GM12878 (cell line): ENCODE data around the gene NCKAP5L. TPM values are rescaled to one million over a fixed set of nuclear protein-coding genes. Genes with fewer than 3 reads are reported as not detected.

ENCODE experiments used
- ATAC-seq: fragments of 200-7000 bp; cut with Tn5 transposase; 3 replicates; pipeline ENCODE4 v1.9.1; 2020; ENCODE audit warnings: mild to moderate bottlenecking, moderate library complexity
- BruUV-seq: library from RNA; stranded (reverse); fragments of 400-500 nt; replicated peaks from 2 replicates; lab custom pipeline; 2021; lab: Mats Ljungman, UMichigan
- CTCF ChIA-PET: fragments of 300-600 bp; sonication (Branson Sonifier 250); formaldehyde crosslinking; extraction: SDS; loops from one replicate; lab custom pipeline; 2021; ENCODE audit warnings: inconsistent platforms; lab: Yijun Ruan, JAX
- POLR2A ChIA-PET: fragments of 350-600 bp; formaldehyde crosslinking; extraction: SDS; loops from one replicate; lab custom pipeline; 2021; ENCODE audit warnings: inconsistent platforms; lab: Charles Lee
- RAD21 ChIA-PET: fragments of 300-600 bp; sonication (Branson Sonifier 250); formaldehyde crosslinking; loops from one replicate; lab custom pipeline; 2023; ENCODE audit warnings: antibody characterized with exemption; ENCODE audit not compliant: unreplicated experiment; lab: Charles Lee
- SMC1A ChIA-PET: fragments of 300-600 bp; sonication (Branson Sonifier 250); formaldehyde crosslinking; loops from one replicate; lab custom pipeline; 2023; ENCODE audit not compliant: unreplicated experiment, uncharacterized antibody; lab: Charles Lee
- DNase-seq: peaks from one replicate; pipeline ENCODE4 v3.0.0-alpha.2; 2011; ENCODE audit warnings: low read depth, low spot score
- FAIRE-seq: peaks from 3 replicates; lab custom pipeline; 2011; peaks lifted over from hg19 to GRCh38; lab: Jason Lieb, UNC
- H2AFZ ChIP-seq: 2 replicates; pipeline ENCODE4 v1.6.0; 2011; ENCODE audit warnings: low read depth, low read length, control low read depth; ENCODE audit not compliant: control insufficient read depth
- H3K27ac ChIP-seq: 2 replicates; pipeline ENCODE4 v1.5.1; 2011; ENCODE audit warnings: control low read depth; ENCODE audit not compliant: control insufficient read depth, insufficient read depth
- H3K27me3 ChIP-seq, 2 experiments: replicated peaks in 1 of 2; 2 replicates each; pipeline versions ENCODE4 v1.6.0 to v1.6.1; 2011; ENCODE audit warnings: low read length in 1 of 2; ENCODE audit not compliant: control insufficient read depth in 2 of 2, insufficient read depth in 2 of 2
- H3K36me3 ChIP-seq, 2 experiments: 2 replicates each; pipeline ENCODE4 v1.5.1; 2011; ENCODE audit warnings: low read length in 1 of 2; ENCODE audit not compliant: control insufficient read depth in 2 of 2, insufficient read depth in 2 of 2
- H3K4me1 ChIP-seq: 2 replicates; pipeline ENCODE4 v1.6.1; 2011; ENCODE audit warnings: mild to moderate bottlenecking, low read length, moderate library complexity, mixed read lengths; ENCODE audit not compliant: control insufficient read depth, insufficient read depth
- H3K4me2 ChIP-seq: 2 replicates; pipeline ENCODE4 v1.6.0; 2011; ENCODE audit warnings: control low read depth; ENCODE audit not compliant: control insufficient read depth, insufficient read depth
- H3K4me3 ChIP-seq: fragments of 200-600 bp; sonication (generic); 2 replicates; pipeline ENCODE4 v1.5.1; 2016
- H3K79me2 ChIP-seq: 2 replicates; pipeline ENCODE4 v1.6.0; 2011; ENCODE audit warnings: low read length; ENCODE audit not compliant: control insufficient read depth, insufficient read depth
- H3K9ac ChIP-seq: 2 replicates; pipeline ENCODE4 v1.8.0; 2011; ENCODE audit warnings: low read length, control low read depth, mixed read lengths; ENCODE audit not compliant: control insufficient read depth, insufficient read depth
- H3K9me3 ChIP-seq: replicated peaks from 3 replicates; pipeline ENCODE4 v1.5.1; 2011; ENCODE audit warnings: mild to moderate bottlenecking, low read length; ENCODE audit not compliant: control insufficient read depth, insufficient read depth
- H4K20me1 ChIP-seq: 2 replicates; pipeline ENCODE4 v1.6.0; 2011; ENCODE audit not compliant: control insufficient read depth, insufficient read depth
- KDM1A ChIP-seq: fragments of 200-600 bp; sonication (generic); IDR thresholded peaks from 2 replicates; pipeline ENCODE4 v1.6.1; 2016; ENCODE audit warnings: borderline replicate concordance
- NFIC ChIP-seq: IDR thresholded peaks from 2 replicates; pipeline ENCODE4 v1.6.1; 2012; ENCODE audit warnings: low read depth, mild to moderate bottlenecking, inconsistent platforms, low read length, moderate library complexity
- WGBS: methylation state at CpG from one replicate; pipeline ENCODE4 v1.1.6; 2016; ENCODE audit warnings: low lambda C conversion rate; ENCODE audit not compliant: insufficient replicate concordance, insufficient coverage; ENCODE audit errors: missing lambda C conversion rate; 5-methylcytosine and 5-hydroxymethylcytosine counted together
- in situ Hi-C: fragments of 300-500 bp; cut with MboI; formaldehyde crosslinking; loops from 9 replicates; pipeline ENCODE4 v1.14.3; 2018; ENCODE audit warnings: mixed read lengths
- intact Hi-C: fragments of 100-400 bp; cut with micrococcal nuclease; formaldehyde crosslinking; loops from one replicate; pipeline ENCODE4 v1.14.2; 2022; ENCODE audit not compliant: unreplicated experiment
- polyA plus RNA-seq, 11 experiments: library from polyadenylated mRNA; depleted of rRNA in 4 of 11; unstranded in 6 of 11; stranded (reverse) in 5 of 11; fragments of >200 nt; fragmentation: Nextera tagmentation in 4 of 11; fragmentation: Illumina TruSeq in 1 of 11; extraction: Ambion mirVana in 4 of 11; extraction: Trizol in 1 of 11; gene quantifications; 1 replicate in 1 of 11; 2 replicates in 10 of 11; pipeline versions ENCODE4 v1.2.1 to v1.2.3, GENCODE V29; 2011 to 2016; ENCODE audit warnings: inconsistent platforms in 2 of 11, missing spikeins in 2 of 11, low read depth in 1 of 11
- total RNA-seq, 4 experiments: library from RNA; depleted of rRNA in 3 of 4; stranded (reverse); fragments of >200 nt in 3 of 4; fragmentation: Illumina TruSeq in 1 of 4; extraction: Trizol in 1 of 4; gene quantifications; 2 replicates each; pipeline versions ENCODE4 v1.2.1 to v1.2.3, GENCODE V29; 2013 to 2021
- TF ChIP-seq, protein P1 (sequence below): IDR thresholded peaks from 2 replicates; pipeline ENCODE4 v1.6.1; 2012; ENCODE audit warnings: low read depth, low read length, improper control_type of control experiment
- TF ChIP-seq, protein P2 (sequence below): fragments of 450-650 bp; conservative IDR thresholded peaks from 2 replicates; pipeline ENCODE4 v1.6.1; 2017; ENCODE audit warnings: mild to moderate bottlenecking, moderate library complexity

Gene NCKAP5L
- total and polyA plus RNA-seq, 10 of the 15 experiments (the other 5 are each of a cell fraction or from before 2014, with no cell fraction given) = 0.03 to 15.8 (median 4.4) TPM

DNA sequence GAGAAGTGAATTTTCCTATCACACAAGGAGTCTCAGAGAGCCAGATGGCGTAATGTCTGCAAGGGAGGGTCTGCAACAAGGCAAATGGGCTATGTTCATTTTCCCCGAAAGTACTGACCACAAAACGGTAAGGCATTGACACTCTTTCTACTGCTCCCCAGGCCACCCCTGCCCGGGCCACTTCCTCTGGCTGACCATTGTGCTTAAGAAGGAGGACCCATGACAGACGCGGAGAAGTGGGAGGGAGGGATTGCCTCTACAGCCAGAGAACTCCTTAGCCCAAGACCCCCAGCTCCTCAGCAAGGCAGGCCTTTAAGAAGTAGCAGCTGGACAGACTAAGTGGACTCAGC is 1.2 kb downstream of the NCKAP5L start:
- DNase-seq = no peak
- TF ChIP-seq, protein P1, sequence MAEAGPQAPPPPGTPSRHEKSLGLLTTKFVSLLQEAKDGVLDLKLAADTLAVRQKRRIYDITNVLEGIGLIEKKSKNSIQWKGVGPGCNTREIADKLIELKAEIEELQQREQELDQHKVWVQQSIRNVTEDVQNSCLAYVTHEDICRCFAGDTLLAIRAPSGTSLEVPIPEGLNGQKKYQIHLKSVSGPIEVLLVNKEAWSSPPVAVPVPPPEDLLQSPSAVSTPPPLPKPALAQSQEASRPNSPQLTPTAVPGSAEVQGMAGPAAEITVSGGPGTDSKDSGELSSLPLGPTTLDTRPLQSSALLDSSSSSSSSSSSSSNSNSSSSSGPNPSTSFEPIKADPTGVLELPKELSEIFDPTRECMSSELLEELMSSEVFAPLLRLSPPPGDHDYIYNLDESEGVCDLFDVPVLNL = no peak
- TF ChIP-seq KDM1A (no peak), NFIC (no peak)
- TF ChIP-seq, protein P2, sequence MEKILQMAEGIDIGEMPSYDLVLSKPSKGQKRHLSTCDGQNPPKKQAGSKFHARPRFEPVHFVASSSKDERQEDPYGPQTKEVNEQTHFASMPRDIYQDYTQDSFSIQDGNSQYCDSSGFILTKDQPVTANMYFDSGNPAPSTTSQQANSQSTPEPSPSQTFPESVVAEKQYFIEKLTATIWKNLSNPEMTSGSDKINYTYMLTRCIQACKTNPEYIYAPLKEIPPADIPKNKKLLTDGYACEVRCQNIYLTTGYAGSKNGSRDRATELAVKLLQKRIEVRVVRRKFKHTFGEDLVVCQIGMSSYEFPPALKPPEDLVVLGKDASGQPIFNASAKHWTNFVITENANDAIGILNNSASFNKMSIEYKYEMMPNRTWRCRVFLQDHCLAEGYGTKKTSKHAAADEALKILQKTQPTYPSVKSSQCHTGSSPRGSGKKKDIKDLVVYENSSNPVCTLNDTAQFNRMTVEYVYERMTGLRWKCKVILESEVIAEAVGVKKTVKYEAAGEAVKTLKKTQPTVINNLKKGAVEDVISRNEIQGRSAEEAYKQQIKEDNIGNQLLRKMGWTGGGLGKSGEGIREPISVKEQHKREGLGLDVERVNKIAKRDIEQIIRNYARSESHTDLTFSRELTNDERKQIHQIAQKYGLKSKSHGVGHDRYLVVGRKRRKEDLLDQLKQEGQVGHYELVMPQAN = no peak
- Histone ChIP-seq H3K27me3 (no peaks in the 10 kb centered on the region), H3K79me2 (peaks cover 20% of the 10 kb centered on the region), H3K36me3 (no peaks in the 10 kb centered on the region; a peak in 1 of 4 replicates), H3K27ac (no peak overlapping the region; the same call in 1 of the 2 replicates), H2AFZ (no peak overlapping the region), H3K9me3 (no peaks in the 10 kb centered on the region), H3K9ac (peak overlapping the region; percentile 71), H3K4me1 (peaks cover 26% of the 10 kb centered on the region), H3K4me3 (peak overlapping the region; percentile 99), H3K4me2 (peak overlapping the region; percentile 93), H4K20me1 (0 out of 2 replicates have a peak, but pooled peaks cover 3% of the 10 kb centered on the region)
- 82% methylated on average over 6 of the region's 6 CpGs for WGBS
- BruUV-seq = no TSS peak
- FAIRE-seq = no peak
- ATAC-seq = no peak
- intact Hi-C loops (no loop called here), in situ Hi-C loops (no loop called here)
- ChIA-PET SMC1A (interaction anchor here (0.7 to 5.3 kb wide), 5 partner anchors 12 to 86 kb away, joined by 3 to 32 read pairs (median 4); partner anchors contain the start of genes BCDIN3D and TMBIM6), CTCF (interaction anchor here (1.1 to 7.7 kb wide), 5 partner anchors 12 to 65 kb away, joined by 3 to 61 read pairs (median 7); no protein-coding TSS in a partner anchor), RAD21 (interaction anchor here (1.3 kb wide), 1 partner anchor 11 kb away, joined by 4 read pairs; no protein-coding TSS in a partner anchor), POLR2A (interaction anchor here (0.6 to 1.3 kb wide), 3 partner anchors 13 to 430 kb away, joined by 4 to 7 read pairs (median 6); no protein-coding TSS in a partner anchor)
